ENCODE results near the gene BAZ2B.
"Not testable (repeated sequence)": the region's sequence is repeated elsewhere in the genome, so short reads cannot be mapped to it uniquely, and the experiment has no call there.

Gene BAZ2B

GRCh38 chr2:159637240-159637639 lies 20.9 kb upstream of the BAZ2B start:
- TF ChIP-seq TARDBP (IDR thresholded peaks at IDR 0.05) (no peak), FOXK2 (IDR thresholded peaks at IDR 0.05) (no peak), ELF4 (IDR thresholded peaks at IDR 0.05) (no peak), LEF1 (IDR thresholded peaks at IDR 0.05; ENCODE audit: borderline replicate concordance) (no peak), FOXM1 (IDR thresholded peaks at IDR 0.05; ENCODE audit: borderline replicate concordance) (no peak), FOXA1 (IDR thresholded peaks at IDR 0.05) (no peak), ARNT (IDR thresholded peaks at IDR 0.05) (no peak), NFRKB (IDR thresholded peaks at IDR 0.05) (no peak), HDGF (IDR thresholded peaks at IDR 0.05; ENCODE audit: borderline replicate concordance) (no peak), SP1 (IDR thresholded peaks at IDR 0.05) (no peak), ZNF384 (IDR thresholded peaks at IDR 0.05) (no peak), SUZ12 (IDR thresholded peaks at IDR 0.05) (no peak), CTBP1 (IDR thresholded peaks at IDR 0.05; ENCODE audit: borderline replicate concordance) (no peak), PKNOX1 (IDR thresholded peaks at IDR 0.05) (no peak), BHLHE40 (IDR thresholded peaks at IDR 0.05; ENCODE audit: borderline replicate concordance) (no peak), L3MBTL2 (conservative IDR thresholded peaks at IDR 0.05) (no peak)
- ChIA-PET POLR2A (interaction anchor here (1.4 kb wide), 1 partner anchor 22 kb away, joined by 3 read pairs; no protein-coding TSS in a partner anchor), CTCF (no interaction called here)
- no peak for DNase-seq (ENCODE audit: extremely low spot score)

GRCh38 chr2:159635006-159635789 lies 18.9 kb upstream of the BAZ2B start:
- POLR2A ChIA-PET, result no interaction called here
- DNase-seq (ENCODE audit: extremely low spot score), result no peak
- no peak for TF ChIP-seq NFRKB (IDR thresholded peaks at IDR 0.05)
- TF ChIP-seq ARNT (IDR thresholded peaks at IDR 0.05), result no peak
- no peak for TF ChIP-seq ELF4 (IDR thresholded peaks at IDR 0.05)
- TF ChIP-seq L3MBTL2 (conservative IDR thresholded peaks at IDR 0.05), result no peak
- TF ChIP-seq FOXM1 (IDR thresholded peaks at IDR 0.05; ENCODE audit: borderline replicate concordance), result no peak
- no peak for TF ChIP-seq FOXA1 (IDR thresholded peaks at IDR 0.05)
- no peak for TF ChIP-seq PKNOX1 (IDR thresholded peaks at IDR 0.05)
- no peak for TF ChIP-seq ZNF384 (IDR thresholded peaks at IDR 0.05)
- TF ChIP-seq TARDBP (IDR thresholded peaks at IDR 0.05), result no peak
- TF ChIP-seq SUZ12 (IDR thresholded peaks at IDR 0.05), result no peak
- CTCF ChIA-PET, result no interaction called here

GRCh38 chr2:159633219-159633618 lies 16.9 kb upstream of the BAZ2B start:
- ChIA-PET CTCF (no interaction called here), POLR2A (no interaction called here)
- no peak for DNase-seq (ENCODE audit: extremely low spot score)
- no peak for TF ChIP-seq LEF1 (IDR thresholded peaks at IDR 0.05; ENCODE audit: borderline replicate concordance)
- TF ChIP-seq ZNF384 (IDR thresholded peaks at IDR 0.05), result no peak
- no peak for TF ChIP-seq ARNT (IDR thresholded peaks at IDR 0.05)
- no peak for TF ChIP-seq L3MBTL2 (conservative IDR thresholded peaks at IDR 0.05)

- CTCF ChIA-PET; DNase-seq (ENCODE audit: extremely low spot score); POLR2A ChIA-PET: not testable (repeated sequence)
These were observed 9.3 kb upstream of the BAZ2B start for GRCh38 chr2:159625628-159626027.

- DNase-seq (ENCODE audit: extremely low spot score), result no peak
- TF ChIP-seq FOXA1 (IDR thresholded peaks at IDR 0.05) (no peak), SUZ12 (IDR thresholded peaks at IDR 0.05) (no peak)
- POLR2A ChIA-PET, result no interaction called here
- CTCF ChIA-PET, result no interaction called here
These were observed 7.1 kb upstream of the BAZ2B start for GRCh38 chr2:159623436-159623835.

- no peak for TF ChIP-seq L3MBTL2 (conservative IDR thresholded peaks at IDR 0.05)
- TF ChIP-seq SUZ12 (IDR thresholded peaks at IDR 0.05), result no peak
- TF ChIP-seq BHLHE40 (IDR thresholded peaks at IDR 0.05; ENCODE audit: borderline replicate concordance), result no peak
- no peak for TF ChIP-seq HDGF (IDR thresholded peaks at IDR 0.05; ENCODE audit: borderline replicate concordance)
- TF ChIP-seq FOXA1 (IDR thresholded peaks at IDR 0.05), result no peak
- TF ChIP-seq PKNOX1 (IDR thresholded peaks at IDR 0.05), result no peak
- no peak for TF ChIP-seq TARDBP (IDR thresholded peaks at IDR 0.05)
- TF ChIP-seq ZNF384 (IDR thresholded peaks at IDR 0.05), result no peak
- no peak for TF ChIP-seq FOXM1 (IDR thresholded peaks at IDR 0.05; ENCODE audit: borderline replicate concordance)
- TF ChIP-seq SP1 (IDR thresholded peaks at IDR 0.05), result no peak
- no peak for TF ChIP-seq ELF4 (IDR thresholded peaks at IDR 0.05)
- no peak for TF ChIP-seq ARNT (IDR thresholded peaks at IDR 0.05)
- no peak for TF ChIP-seq LEF1 (IDR thresholded peaks at IDR 0.05; ENCODE audit: borderline replicate concordance)
- TF ChIP-seq NFRKB (IDR thresholded peaks at IDR 0.05), result no peak
- TF ChIP-seq FOXK2 (IDR thresholded peaks at IDR 0.05), result no peak
- ChIA-PET CTCF (no interaction called here), POLR2A (no interaction called here)
- DNase-seq (ENCODE audit: extremely low spot score), result no peak
These were observed 6.6 kb upstream of the BAZ2B start for GRCh38 chr2:159622966-159623365.

GRCh38 chr2:159620796-159621195 lies 4.4 kb upstream of the BAZ2B start:
- POLR2A ChIA-PET, result no interaction called here
- TF ChIP-seq SP1 (IDR thresholded peaks at IDR 0.05) (no peak), BHLHE40 (IDR thresholded peaks at IDR 0.05; ENCODE audit: borderline replicate concordance) (no peak), L3MBTL2 (conservative IDR thresholded peaks at IDR 0.05) (no peak), FOXM1 (IDR thresholded peaks at IDR 0.05; ENCODE audit: borderline replicate concordance) (no peak), TARDBP (IDR thresholded peaks at IDR 0.05) (no peak), PKNOX1 (IDR thresholded peaks at IDR 0.05) (no peak), ZNF384 (IDR thresholded peaks at IDR 0.05) (no peak), FOXK2 (IDR thresholded peaks at IDR 0.05) (no peak), CTBP1 (IDR thresholded peaks at IDR 0.05; ENCODE audit: borderline replicate concordance) (no peak), HDGF (IDR thresholded peaks at IDR 0.05; ENCODE audit: borderline replicate concordance) (no peak), SUZ12 (IDR thresholded peaks at IDR 0.05) (no peak), ARNT (IDR thresholded peaks at IDR 0.05) (no peak), LEF1 (IDR thresholded peaks at IDR 0.05; ENCODE audit: borderline replicate concordance) (no peak), FOXA1 (IDR thresholded peaks at IDR 0.05) (no peak), ELF4 (IDR thresholded peaks at IDR 0.05) (no peak), NFRKB (IDR thresholded peaks at IDR 0.05) (no peak)
- no peak for DNase-seq (ENCODE audit: extremely low spot score)
- CTCF ChIA-PET, result no interaction called here
